HEK293 (cell line): Measurements from ENCODE around the gene TRIM8.
A peak's percentile ranks its signal among the peaks of the same experiment; 100 is the strongest.

ENCODE experiments used
- CTCF ChIA-PET: fragments of 350-600 bp; formaldehyde crosslinking; extraction: SDS; loops from one replicate; lab custom pipeline; 2021; ENCODE audit warnings: antibody characterized with exemption; lab: Yijun Ruan, JAX
- POLR2A ChIA-PET: fragments of 300-600 bp; formaldehyde crosslinking; extraction: SDS; loops from one replicate; lab custom pipeline; 2020; ENCODE audit warnings: antibody characterized with exemption, inconsistent platforms; lab: Yijun Ruan, JAX
- H3K27ac ChIP-seq: fragments of 200-500 bp; sonication (Bioruptor generic); 2 replicates; pipeline ENCODE4 v1.5.1; 2014; ENCODE audit warnings: low read depth, low read length, control low read depth, inconsistent platforms; ENCODE audit errors: extremely low read depth
- H3K36me3 ChIP-seq, 2 experiments: fragments of 200-500 bp in 1 of 2; sonication (Bioruptor generic) in 1 of 2; 1 replicate in 1 of 2; 2 replicates in 1 of 2; pipeline ENCODE4 v1.5.1; 2014 to 2017; ENCODE audit warnings: inconsistent platforms in 2 of 2, low read length in 2 of 2; ENCODE audit not compliant: control insufficient read depth in 2 of 2, insufficient read depth in 1 of 2
- H3K4me1 ChIP-seq: fragments of 200-500 bp; sonication (Bioruptor generic); 2 replicates; pipeline ENCODE4 v1.5.1; 2014; ENCODE audit warnings: mild to moderate bottlenecking, low read length, inconsistent platforms; ENCODE audit not compliant: control insufficient read depth, insufficient read depth
- H3K4me3 ChIP-seq: 2 replicates; pipeline ENCODE4 v1.5.1; 2011; ENCODE audit warnings: low read depth, mild to moderate bottlenecking, control low read depth, low read length, moderate library complexity
- H3K9me3 ChIP-seq: fragments of 200-500 bp; sonication (Bioruptor generic); 2 replicates; pipeline ENCODE4 v1.5.1; 2014; ENCODE audit warnings: low read depth, low read length, inconsistent platforms; ENCODE audit not compliant: control insufficient read depth, insufficient read depth
- ATF2 ChIP-seq: fragments of 450-650 bp; formaldehyde crosslinking; IDR thresholded peaks from 2 replicates; pipeline ENCODE4 v1.5.1; 2016; ENCODE audit warnings: missing biosample characterization, missing genetic modification characterization, low read depth
- BCL11B ChIP-seq: fragments of 450-650 bp; formaldehyde crosslinking; IDR thresholded peaks from 2 replicates; pipeline ENCODE4 v1.5.1; 2016; ENCODE audit warnings: low read depth, missing biosample characterization, missing genetic modification characterization
- GLIS1 ChIP-seq: fragments of 450-650 bp; formaldehyde crosslinking; IDR thresholded peaks from 2 replicates; pipeline ENCODE4 v1.5.1; 2016; ENCODE audit warnings: missing biosample characterization, missing genetic modification characterization
- KLF16 ChIP-seq: fragments of 450-650 bp; formaldehyde crosslinking; IDR thresholded peaks from 2 replicates; pipeline ENCODE4 v1.5.1; 2017; ENCODE audit warnings: missing biosample characterization, missing genetic modification characterization
- MYNN ChIP-seq: fragments of 450-650 bp; formaldehyde crosslinking; IDR thresholded peaks from 2 replicates; pipeline ENCODE4 v1.5.1; 2016; ENCODE audit warnings: missing biosample characterization, missing genetic modification characterization, borderline replicate concordance
- PATZ1 ChIP-seq: fragments of 450-650 bp; formaldehyde crosslinking; IDR thresholded peaks from 2 replicates; pipeline ENCODE4 v1.5.1; 2016; ENCODE audit warnings: missing biosample characterization, missing genetic modification characterization
- PRDM6 ChIP-seq: fragments of 450-650 bp; formaldehyde crosslinking; IDR thresholded peaks from 2 replicates; pipeline ENCODE4 v1.5.1; 2017; ENCODE audit warnings: missing biosample characterization, missing genetic modification characterization
- SCRT1 ChIP-seq: fragments of 450-650 bp; formaldehyde crosslinking; IDR thresholded peaks from 2 replicates; pipeline ENCODE4 v1.5.1; 2016; ENCODE audit warnings: missing biosample characterization, missing genetic modification characterization, borderline replicate concordance
- SP7 ChIP-seq: fragments of 450-650 bp; formaldehyde crosslinking; IDR thresholded peaks from 2 replicates; pipeline ENCODE4 v1.5.1; 2016; ENCODE audit warnings: missing biosample characterization, missing genetic modification characterization
- ZBTB1 ChIP-seq: fragments of 450-650 bp; formaldehyde crosslinking; IDR thresholded peaks from 2 replicates; pipeline ENCODE4 v1.5.1; 2016; ENCODE audit warnings: missing biosample characterization, missing genetic modification characterization
- ZBTB10 ChIP-seq: fragments of 450-650 bp; formaldehyde crosslinking; IDR thresholded peaks from 2 replicates; pipeline ENCODE4 v1.5.1; 2016; ENCODE audit warnings: missing biosample characterization, missing genetic modification characterization
- ZEB2 ChIP-seq: fragments of 450-650 bp; formaldehyde crosslinking; IDR thresholded peaks from 2 replicates; pipeline ENCODE4 v1.5.1; 2016; ENCODE audit warnings: missing biosample characterization, missing genetic modification characterization
- ZNF10 ChIP-seq: fragments of 450-650 bp; formaldehyde crosslinking; IDR thresholded peaks from 2 replicates; pipeline ENCODE4 v1.5.1; 2017; ENCODE audit warnings: missing biosample characterization, missing genetic modification characterization
- ZNF112 ChIP-seq: fragments of 450-650 bp; formaldehyde crosslinking; IDR thresholded peaks from 2 replicates; pipeline ENCODE4 v1.5.0; 2017; ENCODE audit warnings: missing biosample characterization, missing genetic modification characterization
- ZNF133 ChIP-seq: fragments of 450-650 bp; formaldehyde crosslinking; IDR thresholded peaks from 2 replicates; pipeline ENCODE4 v1.5.1; 2016; ENCODE audit warnings: missing biosample characterization, missing genetic modification characterization
- ZNF146 ChIP-seq: fragments of 450-650 bp; formaldehyde crosslinking; IDR thresholded peaks from 2 replicates; pipeline ENCODE4 v1.5.1; 2016; ENCODE audit warnings: missing biosample characterization, missing genetic modification characterization
- ZNF157 ChIP-seq: fragments of 450-650 bp; formaldehyde crosslinking; IDR thresholded peaks from 2 replicates; pipeline ENCODE4 v1.5.1; 2016; ENCODE audit warnings: missing biosample characterization, missing genetic modification characterization
- ZNF16 ChIP-seq: fragments of 450-650 bp; formaldehyde crosslinking; IDR thresholded peaks from 2 replicates; pipeline ENCODE4 v1.5.1; 2016; ENCODE audit warnings: low read depth, missing biosample characterization, missing genetic modification characterization
- ZNF223 ChIP-seq: fragments of 450-650 bp; formaldehyde crosslinking; IDR thresholded peaks from 2 replicates; pipeline ENCODE4 v1.5.1; 2016; ENCODE audit warnings: missing biosample characterization, missing genetic modification characterization
- ZNF292 ChIP-seq: fragments of 450-650 bp; formaldehyde crosslinking; IDR thresholded peaks from 2 replicates; pipeline ENCODE4 v1.5.1; 2016; ENCODE audit warnings: low read depth, missing biosample characterization, missing genetic modification characterization, borderline replicate concordance
- ZNF311 ChIP-seq: fragments of 450-650 bp; formaldehyde crosslinking; IDR thresholded peaks from 2 replicates; pipeline ENCODE4 v1.5.1; 2017; ENCODE audit warnings: missing biosample characterization, missing genetic modification characterization, borderline replicate concordance
- ZNF350 ChIP-seq: fragments of 450-650 bp; formaldehyde crosslinking; IDR thresholded peaks from 2 replicates; pipeline ENCODE4 v1.5.0; 2017; ENCODE audit warnings: missing biosample characterization, mild to moderate bottlenecking, missing genetic modification characterization
- ZNF404 ChIP-seq: fragments of 450-650 bp; formaldehyde crosslinking; IDR thresholded peaks from 2 replicates; pipeline ENCODE4 v1.5.1; 2017; ENCODE audit warnings: missing biosample characterization, missing genetic modification characterization
- ZNF585B ChIP-seq: fragments of 450-650 bp; formaldehyde crosslinking; IDR thresholded peaks from 2 replicates; pipeline ENCODE4 v1.5.1; 2016; ENCODE audit warnings: missing biosample characterization, missing genetic modification characterization
- ZNF626 ChIP-seq: fragments of 450-650 bp; sonication (Bioruptor Pico); formaldehyde crosslinking; IDR thresholded peaks from 2 replicates; pipeline ENCODE4 v1.5.1; 2018; ENCODE audit warnings: missing biosample characterization, missing genetic modification characterization, inconsistent platforms
- ZNF830 ChIP-seq: fragments of 450-650 bp; IDR thresholded peaks from 2 replicates; pipeline ENCODE4 v1.5.0; 2018; ENCODE audit warnings: missing biosample characterization, missing genetic modification characterization, low read depth, mild to moderate bottlenecking, moderate library complexity

Gene TRIM8

GRCh38 chr10:102596506-102596971 lies 47.7 kb upstream of the TRIM8 start (continued):
- TF ChIP-seq ZNF16 (no peak), ZNF223 (tag by site-specific recombination) (no peak), ZNF133 (no peak), ZNF585B (tag by site-specific recombination) (no peak), ZEB2 (tag by site-specific recombination) (no peak), ZNF146 (tag by site-specific recombination) (no peak), SCRT1 (peak; percentile 92), ZNF404 (no peak), GLIS1 (tag by site-specific recombination) (0 out of 2 replicates have a peak, but pooled peaks have one; percentile 6), ATF2 (tag by site-specific recombination) (no peak), ZNF10 (tag by site-specific recombination) (no peak), MYNN (no peak), ZNF292 (tag by site-specific recombination) (no peak), ZNF112 (tag by site-specific recombination) (no peak), ZNF350 (tag by site-specific recombination) (no peak)
- TF ChIP-seq, all 188 proteins: peak for 8

GRCh38 chr10:102597131-102597991 lies 46.9 kb upstream of the TRIM8 start:
- H3K36me3 ChIP-seq, result peaks cover 3 to 80% of the 10 kb centered on the region in 2 experiments; a peak in 2 of 3 replicates
- no peak overlapping the region for H3K4me3 ChIP-seq
- TF ChIP-seq ZNF112 (tag by site-specific recombination) (no peak), ZNF626 (tag by site-specific recombination) (no peak), ZNF311 (tag by site-specific recombination) (no peak), BCL11B (tag by site-specific recombination) (no peak), ZBTB1 (tag by site-specific recombination) (no peak), ZBTB10 (tag by site-specific recombination) (no peak), PATZ1 (tag by site-specific recombination) (no peak), ZNF830 (no peak), SP7 (no peak), ZNF157 (tag by site-specific recombination) (no peak), KLF16 (tag by site-specific recombination) (no peak), PRDM6 (no peak)
- H3K27ac ChIP-seq, result no peak overlapping the region
- ChIA-PET CTCF (interaction anchor here (0.5 to 3.1 kb wide), 17 partner anchors 8 to 808 kb away, joined by 3 to 25 read pairs (median 4); partner anchors contain the start of genes ACTR1A and NFKB2), POLR2A (no interaction called here)
- no peaks in the 10 kb centered on the region for H3K9me3 ChIP-seq
- H3K4me1 ChIP-seq, result no peaks in the 10 kb centered on the region
